GM19025 (cell line): ENCODE data around the gene CEBPE.

Experiments used
- ATAC-seq: cut with Tn5 transposase; IDR thresholded peaks from one replicate; pipeline ENCODE4 v1.9.1; 2021; ENCODE audit warnings: mild to moderate bottlenecking, low read depth, moderate library complexity; ENCODE audit not compliant: unreplicated experiment

Gene CEBPE

DNA sequence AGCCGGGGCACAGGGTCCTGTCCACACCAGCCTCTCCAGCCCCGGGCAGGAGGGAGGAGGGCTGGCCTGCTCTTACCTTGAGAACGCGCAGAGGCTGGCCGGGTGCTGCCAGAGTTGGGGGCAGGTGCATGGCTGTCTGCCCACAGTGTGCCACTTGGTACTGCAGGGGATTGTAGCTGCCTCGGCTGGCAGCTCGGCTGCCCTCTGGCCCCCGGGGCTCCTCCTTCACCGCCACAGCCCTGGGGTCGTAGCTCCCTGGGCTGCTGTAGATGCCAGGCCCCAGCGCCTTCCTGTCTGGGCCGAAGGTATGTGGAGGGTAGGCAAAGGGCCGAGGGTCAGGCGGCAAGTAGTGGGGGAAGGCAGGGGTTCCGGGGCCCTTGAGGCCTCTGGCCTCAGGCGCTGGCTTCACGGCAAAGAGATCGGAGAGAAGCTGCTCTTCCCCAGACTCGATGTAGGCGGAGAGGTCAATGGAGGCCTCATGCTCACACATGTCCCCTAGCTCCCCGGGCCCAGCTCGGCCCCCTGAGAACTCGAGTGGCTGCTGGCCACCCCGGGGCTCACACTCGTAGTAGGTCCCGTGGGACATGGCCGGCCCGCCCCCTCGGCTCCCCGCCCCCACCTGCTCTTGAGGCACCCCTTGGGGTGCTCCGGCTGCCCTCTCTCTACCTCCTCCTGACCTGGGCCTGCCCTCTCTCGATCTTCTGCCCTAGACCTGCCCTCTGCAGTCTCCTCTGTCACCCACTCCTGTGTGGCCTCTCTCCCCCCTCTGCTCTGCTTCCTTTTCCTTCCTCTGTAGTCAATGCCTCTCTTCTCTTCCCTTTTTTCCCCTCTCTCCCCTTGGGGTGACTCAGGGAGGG is at the start of gene CEBPE:
Gene CEBPE (minus strand): TSS at position 750 of the 857 bp plus-strand sequence. CDS start 164 bp downstream, at position 586.
- ATAC-seq: no peak

- ATAC-seq: no peak
These were observed 49.2 kb upstream of the CEBPE start for GRCh38 chr14:23168246-23168645.

- ATAC-seq: no peak
These were observed 48.2 kb upstream of the CEBPE start for GRCh38 chr14:23167116-23167847.

- no peak for ATAC-seq
These were observed 45.9 kb upstream of the CEBPE start for GRCh38 chr14:23164949-23165348.

GRCh38 chr14:23164250-23164649 is 45.2 kb upstream of the CEBPE start:
- no peak for ATAC-seq

GRCh38 chr14:23163830-23164229 is 44.8 kb upstream of the CEBPE start:
- ATAC-seq: no peak

DNA sequence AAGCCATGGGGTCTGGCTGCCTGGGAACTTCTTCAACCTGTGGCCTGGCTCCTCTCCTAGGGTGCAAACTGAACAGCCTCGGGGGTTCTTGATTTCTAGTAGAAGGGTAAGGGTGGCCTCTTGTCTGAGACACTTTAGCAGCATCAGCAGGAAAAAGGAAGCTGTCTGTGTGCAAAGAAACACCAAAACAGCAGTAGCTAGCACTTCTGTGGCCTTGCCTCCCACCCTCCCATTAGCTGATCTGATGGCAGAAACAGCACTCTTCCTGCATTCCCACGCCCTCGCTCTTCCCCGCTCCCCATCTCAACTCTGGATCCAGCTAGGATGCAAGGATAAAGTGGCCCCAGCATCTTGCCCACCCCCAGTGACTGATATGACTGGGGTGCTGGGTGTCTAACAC is 43.7 kb upstream of the CEBPE start:
- ATAC-seq: no peak

- no peak for ATAC-seq
These were observed 43.0 kb upstream of the CEBPE start for GRCh38 chr14:23162005-23162404.

- ATAC-seq: no peak
These were observed 42.0 kb upstream of the CEBPE start for GRCh38 chr14:23160924-23161522.

- ATAC-seq: no peak
These were observed 40.5 kb upstream of the CEBPE start for GRCh38 chr14:23159532-23159931.

DNA sequence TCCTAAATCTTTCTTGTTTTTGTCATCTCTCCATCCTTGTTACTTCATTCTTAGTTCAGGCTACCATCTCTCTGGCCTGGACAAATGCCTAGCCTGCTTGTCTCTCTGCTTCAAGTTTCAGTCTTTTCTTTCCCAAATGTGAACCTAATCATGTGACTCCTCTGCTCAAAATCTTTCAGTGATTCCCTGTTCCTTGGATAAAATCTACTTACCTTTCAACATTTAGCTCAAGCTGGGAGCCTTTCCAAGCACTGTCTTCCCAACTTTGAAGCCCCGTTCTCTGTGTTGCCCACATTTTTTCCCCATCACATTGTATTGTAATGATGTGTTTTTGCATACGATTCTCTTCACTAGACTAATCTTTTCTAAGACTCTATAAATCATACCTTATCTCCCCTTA is 39.7 kb upstream of the CEBPE start:
- ATAC-seq: no peak

DNA sequence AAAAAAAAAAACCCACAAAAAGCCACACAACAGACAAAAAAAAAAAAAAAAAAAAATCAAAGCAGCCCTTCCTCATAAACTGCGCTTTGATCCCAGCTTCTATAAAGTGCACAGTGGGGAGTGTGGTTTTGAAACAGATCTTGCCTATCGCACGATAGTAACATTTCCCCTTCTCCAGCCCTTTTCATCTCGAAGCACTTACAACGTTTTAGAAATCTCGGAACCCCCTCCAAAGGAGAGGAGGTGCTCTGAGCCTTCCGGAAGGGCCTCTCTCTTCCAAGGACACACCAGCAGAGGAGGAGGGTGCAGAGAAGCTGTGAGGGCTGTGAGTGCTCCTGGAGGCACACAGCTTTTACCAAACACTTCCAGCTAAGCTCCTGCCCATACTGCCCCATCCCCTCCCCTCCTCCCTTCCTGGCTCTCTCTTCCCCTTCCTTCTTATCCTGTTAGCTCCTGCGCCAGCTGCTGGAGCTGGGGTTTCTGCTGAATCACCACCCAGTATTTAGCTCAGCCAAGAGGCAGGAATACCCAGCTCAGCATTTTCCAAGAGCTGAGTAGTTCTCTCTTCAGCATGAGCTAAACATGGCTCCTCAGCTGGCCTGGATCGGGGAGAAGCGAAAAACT is 36.0 kb upstream of the CEBPE start:
- ATAC-seq: no peak

DNA sequence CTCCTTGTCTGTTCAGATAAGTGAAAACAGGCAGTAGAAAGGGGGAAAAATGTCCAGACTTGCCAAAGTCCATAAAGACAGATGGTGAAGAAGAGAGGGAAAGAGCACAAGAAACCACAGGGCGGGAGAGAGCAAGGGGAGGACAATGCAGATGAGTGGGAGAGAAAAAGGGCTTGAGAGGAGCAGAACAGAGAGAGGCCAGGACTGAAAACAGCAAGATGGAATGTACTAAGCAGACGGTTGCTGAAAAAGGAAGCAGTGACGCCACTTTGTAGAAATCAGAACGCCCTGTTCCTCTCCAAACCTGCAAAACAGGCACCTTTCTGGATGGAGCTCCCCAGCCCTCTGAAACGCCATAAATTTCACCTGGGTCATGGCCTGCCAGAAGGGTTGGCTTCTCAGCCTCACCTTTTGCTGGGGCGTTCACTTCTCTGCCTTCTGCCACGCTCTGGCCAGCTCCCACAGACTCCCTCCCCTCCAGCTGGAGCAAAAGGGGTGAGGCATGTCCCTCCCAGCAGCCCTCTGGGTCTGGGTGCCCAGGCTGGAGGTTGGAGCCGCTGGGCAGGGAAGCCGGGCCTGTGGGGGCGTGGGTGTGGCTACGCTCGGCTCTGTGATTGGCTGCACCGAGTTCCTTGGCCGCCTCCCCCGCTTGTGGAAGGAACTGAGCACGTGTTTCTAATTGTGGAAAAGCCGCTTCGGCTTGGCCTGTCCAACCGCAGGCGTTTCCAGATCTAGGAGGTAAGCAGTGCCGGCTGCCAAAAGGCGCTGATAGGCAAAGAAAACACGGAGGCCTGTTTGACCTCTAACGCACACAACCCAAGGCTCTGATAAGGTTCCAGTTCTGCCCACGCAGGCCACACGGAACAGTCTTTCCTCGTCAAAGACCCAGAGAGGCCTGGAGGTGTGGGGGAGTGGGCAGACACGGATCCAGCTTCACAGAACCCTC is 35.1 kb upstream of the CEBPE start:
- ATAC-seq: no peak

DNA sequence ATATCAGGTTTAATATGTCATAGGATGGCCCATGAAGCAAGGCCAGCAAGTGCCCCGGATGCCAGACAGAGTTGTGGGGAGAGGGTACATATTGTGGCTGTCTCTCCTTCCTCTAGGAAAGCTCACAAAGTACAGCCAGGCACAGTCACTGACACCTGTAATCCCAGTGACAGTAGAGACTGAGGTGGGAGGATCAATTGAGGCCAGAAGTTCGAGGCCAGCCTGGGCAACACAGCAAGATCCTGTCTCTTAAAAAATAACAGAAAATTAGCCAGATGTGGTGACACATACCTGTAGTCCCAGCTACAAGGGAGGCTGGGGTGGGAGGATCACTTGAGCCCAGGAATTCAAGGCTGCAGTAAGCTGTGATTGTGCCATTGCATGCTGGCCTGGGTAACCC is 32.3 kb upstream of the CEBPE start:
- no peak for ATAC-seq

GRCh38 chr14:23149745-23150144 is 30.7 kb upstream of the CEBPE start:
- no peak for ATAC-seq

- no peak for ATAC-seq
These were observed 29.7 kb upstream of the CEBPE start for GRCh38 chr14:23148591-23149249.

DNA sequence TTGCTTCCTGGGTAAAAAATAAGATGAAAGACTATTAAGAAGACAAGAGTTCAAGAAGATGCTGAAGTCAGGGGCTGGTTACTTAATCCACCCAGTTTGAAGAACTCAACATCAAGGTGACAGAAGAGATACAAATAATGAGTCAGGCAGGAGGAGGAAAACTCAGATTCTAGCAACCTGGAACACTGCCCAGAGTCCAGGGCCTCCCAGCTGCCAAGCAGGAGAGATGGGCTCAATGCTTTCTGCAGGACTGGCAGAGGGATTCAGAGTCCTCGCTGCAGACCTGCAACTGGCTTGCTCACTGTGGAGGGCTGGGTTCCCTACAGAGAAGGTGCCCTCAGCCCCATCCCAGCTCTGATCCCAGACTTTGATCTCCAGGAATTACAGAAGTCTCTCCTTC is 28.6 kb upstream of the CEBPE start:
- no peak for ATAC-seq

GRCh38 chr14:23146980-23147379 is 27.9 kb upstream of the CEBPE start:
- ATAC-seq: no peak

- ATAC-seq: no peak
These were observed 27.4 kb upstream of the CEBPE start for GRCh38 chr14:23146351-23146910.
